Amniotic stem cell (primary cell): ENCODE data around the gene ACTR10.

Source experiments
- DNase-seq: peaks from one replicate; lab custom pipeline; 2025; lab: John Stamatoyannopoulos, UW

The ACTR10 gene

GRCh38 chr14:58199726-58200479 lies at the start of gene ACTR10:
Gene ACTR10, plus strand, starts transcription at chr14:58200149. Its CDS starts 69 bp downstream, at chr14:58200218.
- DNase-seq, result peak; percentile 63

DNA sequence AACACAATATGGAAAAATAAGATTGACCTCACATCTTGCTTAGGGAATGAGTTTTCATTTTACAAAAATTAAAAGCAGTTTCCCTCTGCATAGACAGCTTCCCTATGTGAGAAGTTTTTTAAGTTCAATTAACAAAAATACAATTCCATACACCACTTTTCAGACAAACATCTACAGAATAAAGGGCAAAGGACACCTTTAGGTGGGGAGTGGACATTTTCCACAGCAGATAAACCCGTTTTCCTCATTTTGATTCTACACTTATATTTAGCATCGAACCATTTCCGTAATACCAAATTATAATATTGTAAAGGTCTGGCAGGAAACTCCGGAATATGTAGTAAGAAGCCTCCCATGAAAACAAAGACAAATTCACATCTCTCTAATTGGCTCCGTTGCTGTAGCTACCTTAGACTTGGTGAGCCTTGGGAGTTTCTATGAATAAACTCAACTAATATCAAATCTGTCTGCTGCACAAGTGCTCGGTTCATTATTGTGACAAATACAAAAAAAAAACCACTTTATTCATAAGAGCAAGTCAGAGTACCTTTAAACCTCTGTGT lies 49.6 kb upstream of the ACTR10 start:
- DNase-seq, result no peak

- no peak for DNase-seq
Observed at GRCh38 chr14:58151133-58152013, 48.6 kb upstream of the ACTR10 start.

DNA sequence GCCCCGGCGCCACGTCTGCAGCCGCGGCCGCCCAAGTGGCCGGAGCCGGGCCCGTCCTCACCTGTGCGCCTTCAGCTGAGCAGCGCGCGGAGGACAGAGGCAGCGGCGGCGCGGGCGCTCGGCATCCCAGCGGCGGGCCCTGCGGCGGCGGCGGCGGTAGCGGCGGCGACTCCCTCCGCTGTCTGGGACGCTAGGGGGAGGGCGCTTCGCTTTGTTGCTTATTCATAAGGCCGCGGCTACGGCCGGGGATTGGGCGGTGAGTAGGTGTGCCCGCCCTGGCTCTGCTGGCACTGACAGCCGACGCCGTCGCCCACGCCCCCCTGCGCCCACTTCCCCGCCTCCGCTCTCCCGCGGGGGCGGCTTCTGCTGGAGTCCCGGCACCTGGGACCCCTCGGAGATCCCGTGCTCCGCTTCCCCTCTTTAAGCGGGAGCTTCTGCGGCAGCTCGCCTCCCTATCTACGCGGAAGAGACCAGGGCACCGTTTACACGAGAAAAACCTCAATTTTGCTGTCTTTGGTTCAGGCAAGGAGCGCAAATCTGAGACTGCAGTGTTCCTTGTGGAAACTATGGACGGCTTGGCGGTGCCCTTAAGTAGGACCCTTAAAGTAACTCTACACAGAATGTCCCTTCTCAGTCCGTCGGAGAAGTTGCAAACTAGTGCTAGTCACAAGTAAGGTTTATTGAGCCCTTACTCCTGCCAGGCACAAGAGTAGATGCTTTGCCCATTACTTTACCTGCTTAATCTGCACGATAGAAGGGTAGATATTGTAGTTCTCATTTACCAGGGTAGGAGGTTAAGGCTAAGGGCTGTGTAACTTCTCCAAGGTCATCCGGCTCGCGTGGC lies 47.7 kb upstream of the ACTR10 start, which contains the start of gene ARMH4:
Gene ARMH4 (minus strand): TSS at position 200 of the 844 bp plus-strand sequence. CDS start 12,855 bp downstream, outside the sequence.
- peak; percentile 68 for DNase-seq

GRCh38 chr14:58160561-58160960 lies 39.4 kb upstream of the ACTR10 start:
- DNase-seq, result no peak

DNA sequence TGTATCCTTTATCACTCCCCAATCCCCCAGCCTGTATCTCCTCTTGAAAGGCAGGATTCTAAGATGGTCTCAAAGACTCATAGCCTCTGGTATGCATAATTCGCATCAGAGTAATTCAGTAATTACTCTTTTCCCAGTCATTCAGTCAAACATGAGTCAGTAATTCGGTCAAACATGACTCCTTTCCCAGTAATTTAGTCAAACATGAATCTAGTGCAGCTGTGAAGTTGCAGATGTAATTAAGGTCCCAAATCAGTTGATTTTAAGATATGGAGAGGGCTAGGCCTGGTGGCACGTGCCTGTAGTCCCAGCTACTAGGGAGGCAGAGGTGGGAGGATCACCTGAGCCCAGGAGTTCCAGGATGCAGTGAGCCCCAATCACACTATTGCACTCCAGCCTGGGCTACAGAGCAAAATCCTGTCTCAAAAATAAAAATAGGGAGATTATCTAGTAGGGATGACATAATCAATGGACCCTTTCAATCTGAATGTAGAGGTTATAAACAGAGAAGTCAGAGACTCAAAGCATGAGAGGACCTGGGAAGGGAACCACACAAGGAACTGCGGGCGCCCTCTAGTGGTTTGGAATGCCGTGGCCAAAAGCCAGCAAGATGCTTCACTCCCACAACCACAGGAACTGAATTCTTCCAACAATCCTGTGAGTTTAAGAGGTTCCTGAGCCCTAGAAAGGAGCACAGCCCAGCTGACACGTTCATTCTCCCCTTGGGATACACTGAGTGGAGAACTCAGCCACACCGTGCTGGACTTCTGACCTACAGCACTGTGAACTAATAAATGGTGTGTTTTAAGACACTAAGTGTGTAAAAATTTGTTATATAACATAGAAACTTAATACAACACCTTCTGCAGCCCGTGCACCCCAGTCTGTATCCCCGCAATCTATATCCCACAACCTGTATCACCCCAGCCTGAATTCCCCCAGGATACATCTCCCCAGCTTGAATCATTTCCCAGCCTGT lies 33.7 kb upstream of the ACTR10 start:
- DNase-seq, result peak; percentile 67

DNA sequence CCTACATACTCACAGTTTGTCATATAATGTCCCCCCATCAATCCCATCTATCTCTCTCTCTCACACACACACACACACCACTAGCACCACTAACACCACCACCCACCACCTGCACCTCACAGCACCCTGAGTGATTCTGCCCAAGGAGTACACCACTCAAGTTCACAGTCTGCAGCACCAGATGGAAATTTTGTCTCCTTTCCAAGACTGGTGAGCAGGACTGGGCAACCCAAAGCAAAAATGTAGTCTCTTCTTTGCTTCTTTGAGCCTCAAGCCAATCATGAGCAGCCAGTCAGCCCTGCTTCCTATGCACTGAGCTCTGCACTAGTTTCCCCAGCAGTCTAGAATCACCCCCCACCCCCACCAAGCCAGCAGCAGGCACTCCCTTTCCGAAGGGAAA lies 32.9 kb upstream of the ACTR10 start:
- no peak for DNase-seq

GRCh38 chr14:58167891-58168290 lies 32.1 kb upstream of the ACTR10 start:
- DNase-seq, result no peak

- peak; percentile 67 for DNase-seq
Observed at GRCh38 chr14:58171090-58171489, 28.9 kb upstream of the ACTR10 start.

GRCh38 chr14:58177125-58177524 lies 22.8 kb upstream of the ACTR10 start:
- DNase-seq, result no peak

DNA sequence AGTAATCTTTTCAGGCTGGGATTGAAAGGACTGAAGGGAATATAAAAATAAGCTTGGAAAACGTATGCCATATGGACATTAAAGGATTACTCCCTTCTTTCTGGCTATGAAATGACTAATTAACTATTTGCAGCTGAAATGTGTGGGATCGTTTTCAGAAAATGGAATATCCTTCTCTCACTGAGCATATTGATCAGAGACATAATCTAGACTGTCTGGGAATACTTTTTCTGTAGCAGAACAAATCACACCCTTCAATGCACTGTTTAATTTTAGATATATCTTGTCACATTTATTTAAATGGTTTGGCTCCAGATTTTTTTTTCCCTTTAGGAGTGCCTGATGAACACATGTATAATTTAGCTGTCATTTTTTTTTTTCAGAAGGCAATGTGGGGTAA lies 10.8 kb upstream of the ACTR10 start:
- no peak for DNase-seq

DNA sequence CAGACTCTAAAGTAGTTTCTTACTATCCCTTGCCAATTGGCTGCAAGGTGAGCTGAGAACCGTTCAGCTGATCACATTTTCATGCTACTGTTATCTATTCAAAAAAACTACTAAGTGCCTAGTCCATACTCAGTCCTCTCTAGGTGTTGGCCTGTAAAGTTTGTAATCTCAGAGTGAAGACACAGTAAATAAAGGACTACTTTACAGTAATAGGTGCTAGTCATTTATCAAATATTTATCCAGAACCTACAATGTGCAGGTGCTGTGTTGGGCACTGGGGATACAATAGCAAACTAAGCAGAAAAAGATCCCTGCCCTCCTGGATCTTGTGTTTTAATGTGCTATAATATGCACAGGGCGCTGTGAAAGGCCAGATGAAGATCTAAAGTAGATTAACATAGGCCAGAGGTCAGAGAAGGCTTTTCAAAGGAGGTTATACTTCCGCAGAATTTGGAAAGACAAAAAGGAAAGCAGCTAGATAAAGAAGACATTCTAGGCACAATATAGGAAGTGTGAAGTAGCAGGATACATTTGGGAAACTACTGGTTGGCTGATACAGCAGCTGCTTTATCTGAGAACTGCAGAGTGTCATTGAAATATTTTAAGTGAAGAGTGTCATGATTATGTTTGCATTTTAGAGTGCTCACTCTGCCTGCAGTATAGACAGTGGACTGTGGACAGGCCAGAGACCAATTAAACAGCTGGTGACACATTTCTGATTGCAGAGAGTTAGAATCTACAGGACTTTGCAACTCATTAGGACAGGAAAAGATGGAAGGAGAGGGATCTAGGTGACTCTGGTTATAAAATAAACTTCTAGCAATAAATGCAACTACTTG lies 8.0 kb upstream of the ACTR10 start:
- DNase-seq, result no peak

DNA sequence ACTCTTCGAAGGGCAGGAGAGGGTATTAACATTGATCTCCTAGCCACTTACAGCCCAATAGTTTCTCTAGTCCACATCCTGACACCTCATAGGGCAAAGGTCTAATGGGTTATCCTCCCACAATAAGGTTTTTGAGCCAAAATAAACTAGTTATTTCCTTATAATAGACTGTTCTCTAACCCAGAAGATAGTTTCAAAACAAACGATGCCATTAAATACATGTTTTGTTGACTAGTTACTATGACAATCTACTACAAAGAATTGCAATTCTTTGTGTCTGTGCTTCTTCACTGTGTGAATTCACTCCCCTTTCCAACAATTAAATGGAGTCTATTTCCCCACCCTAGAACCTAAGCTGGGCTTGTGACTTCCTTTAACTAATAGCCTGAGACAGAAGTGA lies 6.4 kb upstream of the ACTR10 start:
- no peak for DNase-seq

GRCh38 chr14:58196198-58196597 lies 3.8 kb upstream of the ACTR10 start:
- DNase-seq, result no peak

GRCh38 chr14:58198086-58198485 lies 1.9 kb upstream of the ACTR10 start:
- DNase-seq, result no peak

- DNase-seq, result no peak
Observed at GRCh38 chr14:58200480-58200841, 512 bp downstream of the ACTR10 start.

- DNase-seq, result no peak
Observed at GRCh38 chr14:58200846-58201245, 897 bp downstream of the ACTR10 start.

DNA sequence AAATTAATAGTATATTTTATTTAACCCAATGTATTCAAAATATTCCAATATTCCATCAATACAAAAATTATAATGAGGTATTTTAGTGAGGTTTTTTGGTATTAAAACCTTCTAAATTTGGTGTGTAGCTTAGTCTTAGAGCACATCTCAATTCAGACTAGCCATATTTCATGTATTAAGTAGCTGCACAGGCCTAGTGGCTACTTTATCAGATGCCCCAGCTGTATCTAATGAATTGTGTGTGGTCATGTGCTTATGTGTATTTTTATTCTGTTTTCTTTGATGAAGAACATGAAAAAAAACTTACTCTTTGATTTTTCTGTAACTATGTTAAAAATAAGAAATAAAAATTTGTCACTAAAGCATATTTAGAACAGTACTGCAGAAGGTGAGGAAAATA lies 13.2 kb downstream of the ACTR10 start:
- no peak for DNase-seq

DNA sequence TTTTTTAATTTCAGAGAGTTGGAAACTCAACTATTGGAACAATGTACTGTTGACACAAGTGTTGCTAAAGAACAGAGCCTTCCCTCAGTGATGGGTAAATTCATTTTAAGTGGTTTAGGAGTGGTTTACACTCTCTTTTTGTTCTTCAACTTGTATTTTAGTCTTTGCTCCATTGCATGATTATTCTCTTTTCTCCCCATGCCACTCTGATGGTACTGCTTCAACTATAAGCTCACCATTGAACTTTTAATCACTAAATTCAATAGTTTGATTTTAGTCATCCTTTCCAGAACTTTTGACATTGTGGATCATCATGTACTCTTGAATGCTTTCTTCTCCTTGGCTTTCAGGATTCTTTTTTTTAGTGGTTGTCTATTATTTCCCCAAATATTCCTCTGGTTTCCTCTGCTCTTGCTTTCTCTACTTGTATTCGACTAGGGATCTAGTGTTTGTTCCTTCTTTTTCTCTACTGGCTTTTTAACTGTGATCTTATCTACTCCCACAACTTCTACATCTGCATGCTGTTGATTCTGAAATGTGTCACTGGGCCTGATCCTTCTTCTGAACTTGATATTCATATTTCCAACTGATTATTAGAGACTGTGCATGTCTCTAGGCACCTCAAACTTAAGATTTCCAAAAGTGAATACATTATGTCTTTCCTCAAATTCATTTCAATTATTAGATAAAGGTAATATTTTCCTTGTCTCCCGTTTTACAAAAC lies 15.4 kb downstream of the ACTR10 start:
- no peak for DNase-seq
